ENCODE results near the gene VAT1L. TPM values are rescaled to one million over a fixed set of nuclear protein-coding genes. Genes with fewer than 3 reads are reported as not detected.

VAT1L gene
- total RNA-seq, 1 experiment from 2014 or later: not detected

GRCh38 chr16:77955127-77955526, 166.8 kb downstream of the VAT1L start:
- TF ChIP-seq CTCF (IDR thresholded peaks at IDR 0.05; ENCODE audit: unreplicated experiment): no peak
- Mint-ChIP-seq H3K36me3 (ENCODE audit: insufficient read depth, unreplicated experiment) (no peaks in the 10 kb centered on the region), H3K9me3 (ENCODE audit: low read depth, unreplicated experiment) (no peaks in the 10 kb centered on the region), H3K27me3 (ENCODE audit: unreplicated experiment) (no peaks in the 10 kb centered on the region), H3K27ac (ENCODE audit: unreplicated experiment) (no peak overlapping the region), H3K4me1 (ENCODE audit: low read depth, unreplicated experiment) (no peaks in the 10 kb centered on the region), H3K4me3 (ENCODE audit: low read depth, unreplicated experiment) (no peak overlapping the region)
- intact Hi-C loops (cut with micrococcal nuclease; ENCODE audit: unreplicated experiment): no loop called here
- CTCF ChIA-PET: no interaction called here
- no TSS peak for BruUV-seq (replicated peaks)
- no peak for DNase-seq

GRCh38 chr16:77956231-77956630, 167.9 kb downstream of the VAT1L start:
- no TSS peak for BruUV-seq (replicated peaks)

GRCh38 chr16:77960766-77961165, 172.4 kb downstream of the VAT1L start:
- H3K27ac Mint-ChIP-seq (ENCODE audit: unreplicated experiment): no peak overlapping the region
- no peak for TF ChIP-seq CTCF (IDR thresholded peaks at IDR 0.05; ENCODE audit: unreplicated experiment)
- CTCF ChIA-PET: interaction anchor here (0.5 kb wide), 1 partner anchor 24 kb away, joined by 3 read pairs; no protein-coding TSS in a partner anchor
- no peaks in the 10 kb centered on the region for H3K36me3 Mint-ChIP-seq (ENCODE audit: insufficient read depth, unreplicated experiment)
- no peak overlapping the region for H3K4me3 Mint-ChIP-seq (ENCODE audit: low read depth, unreplicated experiment)
- peaks cover 47% of the 10 kb centered on the region for H3K27me3 Mint-ChIP-seq (ENCODE audit: unreplicated experiment)
- BruUV-seq (replicated peaks): no TSS peak
- intact Hi-C loops (cut with micrococcal nuclease; ENCODE audit: unreplicated experiment): no loop called here
- peaks cover 3% of the 10 kb centered on the region for H3K9me3 Mint-ChIP-seq (ENCODE audit: low read depth, unreplicated experiment)
- no peaks in the 10 kb centered on the region for H3K4me1 Mint-ChIP-seq (ENCODE audit: low read depth, unreplicated experiment)
- no peak for DNase-seq

More at GRCh38 chr16:77956231-77956630, 167.9 kb downstream of the VAT1L start:
- intact Hi-C loops (cut with micrococcal nuclease; ENCODE audit: unreplicated experiment): no loop called here
- Mint-ChIP-seq H3K4me3 (ENCODE audit: low read depth, unreplicated experiment) (no peak overlapping the region), H3K27me3 (ENCODE audit: unreplicated experiment) (peaks cover 2% of the 10 kb centered on the region), H3K4me1 (ENCODE audit: low read depth, unreplicated experiment) (no peaks in the 10 kb centered on the region), H3K27ac (ENCODE audit: unreplicated experiment) (no peak overlapping the region), H3K36me3 (ENCODE audit: insufficient read depth, unreplicated experiment) (no peaks in the 10 kb centered on the region), H3K9me3 (ENCODE audit: low read depth, unreplicated experiment) (no peaks in the 10 kb centered on the region)
- TF ChIP-seq CTCF (IDR thresholded peaks at IDR 0.05; ENCODE audit: unreplicated experiment): no peak
- DNase-seq: no peak
- CTCF ChIA-PET: no interaction called here

DNA sequence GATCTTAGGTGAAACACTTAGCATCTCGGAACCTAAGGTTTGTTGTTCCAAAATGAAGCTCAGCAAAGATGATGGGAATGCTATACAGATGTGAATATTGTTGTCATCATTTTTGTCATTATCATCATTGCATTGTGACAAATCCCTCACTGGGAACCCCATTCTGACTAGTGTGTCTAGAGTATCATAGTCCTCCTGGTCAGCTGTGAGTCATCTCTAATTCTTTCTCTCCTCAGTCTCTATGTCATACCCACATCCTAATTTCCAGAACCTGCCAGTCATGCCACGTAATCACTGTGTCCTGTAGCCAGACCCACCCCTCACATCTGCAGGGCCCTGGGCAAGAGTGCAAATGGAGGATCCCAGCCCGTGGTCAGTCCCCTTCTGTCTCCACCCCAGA, 173.4 kb downstream of the VAT1L start:
- no TSS peak for BruUV-seq (replicated peaks)
- TF ChIP-seq CTCF (IDR thresholded peaks at IDR 0.05; ENCODE audit: unreplicated experiment): no peak
- DNase-seq: no peak
- no peak overlapping the region for H3K27ac Mint-ChIP-seq (ENCODE audit: unreplicated experiment)
- intact Hi-C loops (cut with micrococcal nuclease; ENCODE audit: unreplicated experiment): no loop called here
- H3K36me3 Mint-ChIP-seq (ENCODE audit: insufficient read depth, unreplicated experiment): no peaks in the 10 kb centered on the region
- no peaks in the 10 kb centered on the region for H3K4me1 Mint-ChIP-seq (ENCODE audit: low read depth, unreplicated experiment)
- H3K4me3 Mint-ChIP-seq (ENCODE audit: low read depth, unreplicated experiment): no peak overlapping the region
- H3K9me3 Mint-ChIP-seq (ENCODE audit: low read depth, unreplicated experiment): peaks cover 3% of the 10 kb centered on the region
- H3K27me3 Mint-ChIP-seq (ENCODE audit: unreplicated experiment): peaks cover 58% of the 10 kb centered on the region
- CTCF ChIA-PET: interaction anchor here (1.3 kb wide), 1 partner anchor 10 kb away, joined by 3 read pairs; no protein-coding TSS in a partner anchor
